C4-2B (cell line): ENCODE results near the gene YJEFN3.

Source experiments
- CTCF ChIP-seq: fragments of 450-650 bp; conservative IDR thresholded peaks from 2 replicates; pipeline ENCODE4 v1.5.1; 2017; ENCODE audit warnings: mild to moderate bottlenecking
- ZFX ChIP-seq: fragments of 450-650 bp; IDR thresholded peaks from 2 replicates; pipeline ENCODE4 v1.6.1; 2017

GRCh38 chr19:19491321-19492025 lies 37.2 kb upstream of the YJEFN3 start:
- TF ChIP-seq CTCF (no peak), ZFX (no peak)
